H9 (cell line): ENCODE measurements around the gene CAMSAP2. TPM values are rescaled to one million over a fixed set of nuclear protein-coding genes. Genes with fewer than 3 reads are reported as not detected.

Source experiments
- DNase-seq: peaks from one replicate; pipeline ENCODE4 v3.0.0-alpha.2; 2017
- H2AFZ ChIP-seq: one replicate; pipeline ENCODE4 v1.6.1; 2013; ENCODE audit warnings: mild to moderate bottlenecking, low read length, control low read depth, moderate library complexity
- H2AK5ac ChIP-seq: 2 replicates; pipeline ENCODE4 v1.6.1; 2013; ENCODE audit warnings: low read length, control low read depth, mixed read lengths; ENCODE audit not compliant: insufficient read length
- H2BK120ac ChIP-seq: one replicate; pipeline ENCODE4 v1.6.1; 2013; ENCODE audit warnings: low read depth, mild to moderate bottlenecking, low read length, control low read depth, inconsistent platforms; ENCODE audit not compliant: poor library complexity, severe bottlenecking
- H2BK12ac ChIP-seq: 2 replicates; pipeline ENCODE4 v1.6.1; 2013; ENCODE audit warnings: low read length, control low read depth, mixed read lengths, low read depth; ENCODE audit not compliant: insufficient read length
- H2BK15ac ChIP-seq: 2 replicates; pipeline ENCODE4 v1.6.1; 2013; ENCODE audit warnings: low read depth, low read length, control low read depth
- H2BK20ac ChIP-seq: one replicate; pipeline ENCODE4 v1.6.1; 2013; ENCODE audit warnings: low read depth, mild to moderate bottlenecking, low read length, control low read depth, inconsistent platforms; ENCODE audit not compliant: poor library complexity, severe bottlenecking
- H2BK5ac ChIP-seq: 2 replicates; pipeline ENCODE4 v1.6.1; 2013; ENCODE audit warnings: low read length, control low read depth, mixed read lengths; ENCODE audit not compliant: insufficient read length
- H3K14ac ChIP-seq: 2 replicates; pipeline ENCODE4 v1.6.1; 2013; ENCODE audit warnings: low read length, control low read depth; ENCODE audit not compliant: insufficient read depth
- H3K18ac ChIP-seq: 2 replicates; pipeline ENCODE4 v1.6.1; 2013; ENCODE audit warnings: low read depth, mild to moderate bottlenecking, mixed read lengths, low read length, control low read depth; ENCODE audit not compliant: insufficient read length
- H3K23ac ChIP-seq: 2 replicates; pipeline ENCODE4 v1.6.1; 2013; ENCODE audit warnings: low read length, control low read depth, mixed read lengths, low read depth; ENCODE audit not compliant: insufficient read length
- H3K23me2 ChIP-seq: 2 replicates; pipeline ENCODE4 v1.6.1; 2013; ENCODE audit warnings: low read depth, mild to moderate bottlenecking, mixed read lengths, low read length, control low read depth; ENCODE audit not compliant: insufficient read length, poor library complexity, severe bottlenecking
- H3K27ac ChIP-seq: 2 replicates; pipeline ENCODE4 v1.5.1; 2013; ENCODE audit warnings: low read length, control low read depth, mixed read lengths, low read depth; ENCODE audit not compliant: insufficient read length
- H3K27me3 ChIP-seq: 2 replicates; pipeline ENCODE4 v1.6.1; 2013; ENCODE audit warnings: low read length, control low read depth, inconsistent platforms; ENCODE audit not compliant: insufficient read depth
- H3K4ac ChIP-seq: 2 replicates; pipeline ENCODE4 v1.6.1; 2013; ENCODE audit warnings: low read depth, mild to moderate bottlenecking, control low read depth, inconsistent platforms, low read length, moderate library complexity
- H3K4me1 ChIP-seq: 2 replicates; pipeline ENCODE4 v1.6.1; 2013; ENCODE audit warnings: low read length, control low read depth, inconsistent platforms; ENCODE audit not compliant: insufficient read depth
- H3K4me2 ChIP-seq: 2 replicates; pipeline ENCODE4 v1.6.1; 2013; ENCODE audit warnings: low read length, control low read depth, mixed read lengths; ENCODE audit not compliant: insufficient read length, insufficient read depth
- H3K56ac ChIP-seq: 2 replicates; pipeline ENCODE4 v1.6.1; 2013; ENCODE audit warnings: low read depth, mild to moderate bottlenecking, mixed read lengths, low read length, control low read depth; ENCODE audit not compliant: insufficient read length
- H3K79me1 ChIP-seq: 2 replicates; pipeline ENCODE4 v1.6.1; 2013; ENCODE audit warnings: low read depth, mild to moderate bottlenecking, moderate library complexity, low read length, control low read depth, inconsistent platforms; ENCODE audit not compliant: insufficient read depth, poor library complexity, severe bottlenecking
- H3K79me2 ChIP-seq: 2 replicates; pipeline ENCODE4 v1.6.1; 2013; ENCODE audit warnings: low read length, control low read depth, inconsistent platforms; ENCODE audit not compliant: insufficient read depth
- H3K9ac ChIP-seq: 2 replicates; pipeline ENCODE4 v1.6.1; 2013; ENCODE audit warnings: low read length, control low read depth, mixed read lengths; ENCODE audit not compliant: insufficient read length; ENCODE audit errors: extremely low read depth
- H3K9me3 ChIP-seq: one replicate; pipeline ENCODE4 v1.6.1; 2013; ENCODE audit warnings: low read depth, low read length, inconsistent platforms; ENCODE audit not compliant: control insufficient read depth
- H3T11ph ChIP-seq: one replicate; pipeline ENCODE4 v1.6.1; 2013; ENCODE audit warnings: mild to moderate bottlenecking, low read length, control low read depth, inconsistent platforms
- H4K20me1 ChIP-seq: one replicate; pipeline ENCODE4 v1.6.1; 2013; ENCODE audit not compliant: control insufficient read depth, insufficient read length, insufficient read depth
- H4K5ac ChIP-seq: 2 replicates; pipeline ENCODE4 v1.6.1; 2013; ENCODE audit warnings: low read depth, mild to moderate bottlenecking, mixed read lengths, low read length, control low read depth; ENCODE audit not compliant: insufficient read length
- H4K8ac ChIP-seq: replicated peaks from 2 replicates; pipeline ENCODE4 v1.6.1; 2013; ENCODE audit warnings: low read length, control low read depth, mixed read lengths, low read depth; ENCODE audit not compliant: insufficient read length
- H4K91ac ChIP-seq: 2 replicates; pipeline ENCODE4 v1.6.1; 2013; ENCODE audit warnings: low read depth, mild to moderate bottlenecking, moderate library complexity, mixed read lengths, low read length, control low read depth; ENCODE audit not compliant: insufficient read length
- H3K27ac Mint-ChIP-seq, 3 experiments: 2 replicates in 2 of 3; 3 replicates in 1 of 3; pipeline ENCODE4 v1.8.0; 2020 to 2021; ENCODE audit warnings: mixed read lengths in 3 of 3, mild to moderate bottlenecking in 1 of 3, moderate library complexity in 1 of 3
- H3K27me3 Mint-ChIP-seq: 2 replicates; pipeline ENCODE4 v1.8.0; 2021; ENCODE audit warnings: low read depth, mild to moderate bottlenecking, moderate library complexity, mixed read lengths
- H3K36me3 Mint-ChIP-seq, 3 experiments: 2 replicates in 2 of 3; 3 replicates in 1 of 3; pipeline ENCODE4 v1.8.0; 2020 to 2021; ENCODE audit warnings: low read depth in 3 of 3, mixed read lengths in 3 of 3; ENCODE audit not compliant: insufficient read depth in 1 of 3
- H3K4me1 Mint-ChIP-seq, 2 experiments: 2 replicates each; pipeline ENCODE4 v1.8.0; 2020; ENCODE audit warnings: mixed read lengths in 2 of 2
- H3K4me3 Mint-ChIP-seq, 2 experiments: 2 replicates in 1 of 2; 3 replicates in 1 of 2; pipeline ENCODE4 v1.8.0; 2020 to 2021; ENCODE audit warnings: mild to moderate bottlenecking in 2 of 2, mixed read lengths in 2 of 2, moderate library complexity in 1 of 2
- H3K9me3 Mint-ChIP-seq, 2 experiments: 2 replicates in 1 of 2; 3 replicates in 1 of 2; pipeline ENCODE4 v1.8.0; 2020; ENCODE audit warnings: mild to moderate bottlenecking in 2 of 2, mixed read lengths in 2 of 2, moderate library complexity in 1 of 2
- CTCF ChIP-seq: fragments of 200-600 bp; sonication (generic); conservative IDR thresholded peaks from 3 replicates; pipeline ENCODE4 v1.8.0; 2021; ENCODE audit warnings: antibody characterized with exemption, mild to moderate bottlenecking
- WGBS: extraction: QIAGEN DNeasy Blood & Tissue Kit; methylation state at CpG from one replicate; pipeline ENCODE4 v1.1.7; 2013; ENCODE audit warnings: missing lambda C conversion rate, low lambda C conversion rate, mixed read lengths; ENCODE audit not compliant: insufficient read length; ENCODE audit errors: extremely low coverage; 5-methylcytosine and 5-hydroxymethylcytosine counted together
- total RNA-seq: library from RNA; stranded (reverse); gene quantifications from 2 replicates; pipeline ENCODE4 v1.2.1, GENCODE V29; 2021

Gene CAMSAP2
- total RNA-seq, 1 experiment from 2014 or later = 33.7 TPM

- Histone ChIP-seq H4K20me1 (no peaks in the 10 kb centered on the region), H3K56ac (no peak overlapping the region), H2AK5ac (no peak overlapping the region), H3K23me2 (no peaks in the 10 kb centered on the region), H4K91ac (no peak overlapping the region), H3K4me2 (no peak overlapping the region), H3T11ph (no peak overlapping the region), H3K4ac (no peak overlapping the region), H3K27me3 (no peaks in the 10 kb centered on the region), H4K8ac (no peak overlapping the region), H3K4me1 (no peaks in the 10 kb centered on the region; the same call in 1 of the 2 replicates), H3K18ac (no peak overlapping the region), H3K14ac (no peak overlapping the region), H2BK20ac (no peak overlapping the region), H2AFZ (no peak overlapping the region), H4K5ac (no peak overlapping the region), H2BK12ac (no peak overlapping the region), H2BK5ac (no peak overlapping the region), H2BK15ac (no peak overlapping the region), H2BK120ac (no peak overlapping the region), H3K9me3 (no peaks in the 10 kb centered on the region), H3K9ac (no peak overlapping the region), H3K27ac (no peak overlapping the region), H3K79me2 (peaks cover 4% of the 10 kb centered on the region; the same call in 1 of the 2 replicates), H3K23ac (no peak overlapping the region), H3K79me1 (peaks cover 2% of the 10 kb centered on the region)
- TF ChIP-seq CTCF = no peak
- Mint-ChIP-seq H3K9me3 (no peaks in the 10 kb centered on the region), H3K4me1 (peaks cover 7 to 18% of the 10 kb centered on the region in 2 experiments), H3K27ac (peak overlapping the region in 1 of 3 experiments; percentile 47; a peak in 3 of 7 replicates), H3K27me3 (no peaks in the 10 kb centered on the region), H3K36me3 (peaks cover 4 to 6% (median 5%) of the 10 kb centered on the region in 3 experiments; a peak in 5 of 7 replicates), H3K4me3 (no peak overlapping the region)
- DNase-seq = no peak
- WGBS = no CpG with 5 or more reads among the region's 3 CpGs
These were observed 16.8 kb downstream of the CAMSAP2 start for GRCh38 chr1:200755456-200755855.
